Endodermal cell (in vitro differentiated cells): ENCODE measurements around the gene FEZ2. TPM values are rescaled to one million over a fixed set of nuclear protein-coding genes. Genes with fewer than 3 reads are reported as not detected.

Source experiments
- DNase-seq: peaks from one replicate; pipeline ENCODE4 v3.0.0-alpha.2; 2017
- H3K27ac ChIP-seq: 2 replicates; pipeline ENCODE4 v1.5.1; 2013; ENCODE audit warnings: mild to moderate bottlenecking, low read depth, low read length, moderate library complexity
- H3K27me3 ChIP-seq: 2 replicates; pipeline ENCODE4 v1.6.1; 2013; ENCODE audit warnings: mild to moderate bottlenecking, low read length, moderate library complexity; ENCODE audit not compliant: insufficient read depth, control insufficient read depth, poor library complexity, severe bottlenecking
- H3K36me3 ChIP-seq: 2 replicates; pipeline ENCODE4 v1.7.0; 2013; ENCODE audit warnings: mild to moderate bottlenecking, low read length, moderate library complexity; ENCODE audit not compliant: control insufficient read depth, insufficient read depth
- H3K4me1 ChIP-seq: one replicate; pipeline ENCODE4 v1.7.0; 2013; ENCODE audit warnings: low read length; ENCODE audit not compliant: control insufficient read depth, insufficient read depth
- H3K4me3 ChIP-seq: 2 replicates; pipeline ENCODE4 v1.5.1; 2013; ENCODE audit warnings: mild to moderate bottlenecking, low read length, moderate library complexity
- H3K9ac ChIP-seq: 2 replicates; pipeline ENCODE4 v1.6.1; 2013; ENCODE audit warnings: mild to moderate bottlenecking, low read length, moderate library complexity; ENCODE audit not compliant: poor library complexity, severe bottlenecking; ENCODE audit errors: extremely low read depth
- H3K9me3 ChIP-seq: 2 replicates; pipeline ENCODE4 v1.6.1; 2013; ENCODE audit warnings: mild to moderate bottlenecking, low read length, moderate library complexity; ENCODE audit not compliant: control insufficient read depth
- H3K27ac Mint-ChIP-seq: 2 replicates; pipeline ENCODE4 v1.8.0; 2020; ENCODE audit warnings: mixed read lengths
- H3K27me3 Mint-ChIP-seq: 2 replicates; pipeline ENCODE4 v1.8.0; 2021; ENCODE audit warnings: mild to moderate bottlenecking, mixed read lengths; ENCODE audit not compliant: insufficient read depth
- H3K36me3 Mint-ChIP-seq: 2 replicates; pipeline ENCODE4 v1.8.0; 2020; ENCODE audit warnings: low read depth, mixed read lengths
- H3K4me1 Mint-ChIP-seq: 2 replicates; pipeline ENCODE4 v1.8.0; 2020; ENCODE audit warnings: mixed read lengths
- H3K4me3 Mint-ChIP-seq: 2 replicates; pipeline ENCODE4 v1.8.0; 2020; ENCODE audit warnings: mild to moderate bottlenecking, moderate library complexity, mixed read lengths
- H3K9me3 Mint-ChIP-seq: 2 replicates; pipeline ENCODE4 v1.8.0; 2020; ENCODE audit warnings: mild to moderate bottlenecking, mixed read lengths
- WGBS, 2 experiments: methylation state at CpG; one replicate each; pipeline versions ENCODE4 v1.1.5 to v1.1.7; 2013; ENCODE audit warnings: missing lambda C conversion rate in 2 of 2, mixed read lengths in 1 of 2; ENCODE audit not compliant: insufficient coverage in 1 of 2, insufficient read length in 1 of 2; 5-methylcytosine and 5-hydroxymethylcytosine counted together
- total RNA-seq, 2 donors: library from RNA; stranded (reverse); fragmentation: NEBNext Ultra II Directional in 1 of 2; extraction: Animal tissue kit (Norgen Biotek cat#: 25700) in 1 of 2; gene quantifications; 2 replicates in 1 of 2; 3 replicates in 1 of 2; pipeline ENCODE4 v1.2.1, GENCODE V29; 2021
- TF ChIP-seq, protein P1 (sequence below): fragments of 200-600 bp; sonication (generic); conservative IDR thresholded peaks from 2 replicates; pipeline ENCODE4 v1.5.0; 2021; ENCODE audit warnings: antibody characterized with exemption, mild to moderate bottlenecking

Gene FEZ2
- total RNA-seq, 2 donors from 2014 or later, result 30.0 to 37.3 TPM

DNA sequence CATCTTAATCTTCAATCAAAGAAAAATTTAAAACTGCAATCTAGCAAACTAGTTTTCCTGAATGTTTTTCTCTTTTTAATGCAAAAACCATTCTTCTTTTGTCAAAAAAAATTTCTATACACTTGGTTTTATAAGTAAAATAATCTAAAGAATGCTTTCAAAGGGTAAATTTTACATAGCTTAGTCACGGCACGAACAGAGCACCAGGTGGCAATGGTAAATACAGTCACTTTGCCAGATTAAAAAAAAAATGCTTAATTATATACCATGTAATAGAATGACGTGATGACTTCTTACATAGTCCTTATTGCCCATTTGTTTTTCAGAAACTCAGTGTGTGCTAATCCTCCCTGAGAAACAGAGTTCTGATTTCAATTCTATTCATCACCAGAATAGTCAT lies 10.4 kb downstream of the FEZ2 start:
- no peak overlapping the region for H3K4me3 Mint-ChIP-seq
- WGBS, 2 experiments, result 92 to 100% methylated on average over 1 to 3 of the region's 3 CpGs

DNA sequence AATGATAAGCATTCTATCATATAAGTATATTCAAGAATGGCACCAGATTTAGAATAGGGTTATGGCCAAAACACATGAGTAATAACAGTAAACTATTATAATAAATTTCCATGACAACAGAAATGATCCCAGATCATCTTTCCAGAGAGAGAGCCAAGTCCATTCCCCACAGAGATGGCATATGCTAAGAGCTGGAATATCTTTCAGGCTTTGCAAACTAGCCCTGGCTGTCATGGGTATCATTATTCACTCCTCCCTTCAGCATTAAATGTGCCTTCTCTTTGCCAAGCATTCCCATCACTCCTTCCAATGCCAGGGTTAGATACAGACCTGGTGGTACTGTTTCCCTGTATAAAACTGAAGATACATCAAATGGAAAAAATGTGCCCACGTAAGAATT lies 10.9 kb downstream of the FEZ2 start:
- Histone ChIP-seq H3K4me1 (no peaks in the 10 kb centered on the region), H3K36me3 (peaks cover 66% of the 10 kb centered on the region), H3K9ac (no peak overlapping the region), H3K27me3 (no peaks in the 10 kb centered on the region), H3K27ac (no peak overlapping the region), H3K4me3 (no peak overlapping the region), H3K9me3 (no peaks in the 10 kb centered on the region)
- peaks cover 63% of the 10 kb centered on the region for H3K36me3 Mint-ChIP-seq
- DNase-seq, result no peak
- H3K4me1 Mint-ChIP-seq, result no peaks in the 10 kb centered on the region
- H3K9me3 Mint-ChIP-seq, result no peaks in the 10 kb centered on the region
- no peak overlapping the region for H3K27ac Mint-ChIP-seq
- no peaks in the 10 kb centered on the region for H3K27me3 Mint-ChIP-seq
- TF ChIP-seq, protein P1, sequence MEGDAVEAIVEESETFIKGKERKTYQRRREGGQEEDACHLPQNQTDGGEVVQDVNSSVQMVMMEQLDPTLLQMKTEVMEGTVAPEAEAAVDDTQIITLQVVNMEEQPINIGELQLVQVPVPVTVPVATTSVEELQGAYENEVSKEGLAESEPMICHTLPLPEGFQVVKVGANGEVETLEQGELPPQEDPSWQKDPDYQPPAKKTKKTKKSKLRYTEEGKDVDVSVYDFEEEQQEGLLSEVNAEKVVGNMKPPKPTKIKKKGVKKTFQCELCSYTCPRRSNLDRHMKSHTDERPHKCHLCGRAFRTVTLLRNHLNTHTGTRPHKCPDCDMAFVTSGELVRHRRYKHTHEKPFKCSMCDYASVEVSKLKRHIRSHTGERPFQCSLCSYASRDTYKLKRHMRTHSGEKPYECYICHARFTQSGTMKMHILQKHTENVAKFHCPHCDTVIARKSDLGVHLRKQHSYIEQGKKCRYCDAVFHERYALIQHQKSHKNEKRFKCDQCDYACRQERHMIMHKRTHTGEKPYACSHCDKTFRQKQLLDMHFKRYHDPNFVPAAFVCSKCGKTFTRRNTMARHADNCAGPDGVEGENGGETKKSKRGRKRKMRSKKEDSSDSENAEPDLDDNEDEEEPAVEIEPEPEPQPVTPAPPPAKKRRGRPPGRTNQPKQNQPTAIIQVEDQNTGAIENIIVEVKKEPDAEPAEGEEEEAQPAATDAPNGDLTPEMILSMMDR, result no peak
- H3K4me3 Mint-ChIP-seq, result no peak overlapping the region
- WGBS, 2 experiments, result 97 to 100% methylated on average over 1 of the region's 1 CpG

More for the DNA sequence above, 10.4 kb downstream of the FEZ2 start:
- Histone ChIP-seq H3K4me1 (no peaks in the 10 kb centered on the region), H3K27ac (no peak overlapping the region), H3K36me3 (peaks cover 61% of the 10 kb centered on the region), H3K27me3 (no peaks in the 10 kb centered on the region), H3K4me3 (no peak overlapping the region), H3K9me3 (no peaks in the 10 kb centered on the region), H3K9ac (no peak overlapping the region)
- Mint-ChIP-seq H3K27ac (no peak overlapping the region), H3K36me3 (peaks cover 58% of the 10 kb centered on the region), H3K27me3 (no peaks in the 10 kb centered on the region), H3K4me1 (no peaks in the 10 kb centered on the region), H3K9me3 (no peaks in the 10 kb centered on the region)
- DNase-seq, result no peak
- TF ChIP-seq, protein P1, result no peak

DNA sequence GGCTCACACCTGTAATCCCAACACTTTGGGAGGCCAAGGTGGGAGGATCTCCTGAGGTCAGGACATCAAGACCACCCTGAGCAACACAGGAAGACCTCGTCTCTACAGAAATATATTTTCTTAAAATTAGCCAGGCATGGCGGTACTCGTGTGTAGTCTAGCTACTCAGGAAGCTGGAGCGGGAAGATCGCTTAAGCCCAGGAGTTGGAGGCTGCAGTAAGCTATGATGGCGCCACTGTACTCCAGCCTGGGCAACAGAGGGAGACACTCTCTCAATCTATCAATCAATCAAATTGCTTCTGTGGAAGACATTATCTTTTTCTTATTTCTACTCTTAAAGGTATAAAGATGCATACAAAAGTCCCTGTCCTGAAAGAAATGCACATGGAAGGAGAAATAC lies 11.3 kb downstream of the FEZ2 start:
- H3K4me3 Mint-ChIP-seq, result no peak overlapping the region
- no peak overlapping the region for H3K9ac ChIP-seq
- H3K4me1 ChIP-seq, result no peaks in the 10 kb centered on the region
- H3K4me1 Mint-ChIP-seq, result no peaks in the 10 kb centered on the region
- TF ChIP-seq, protein P1, result no peak
- H3K36me3 ChIP-seq, result peaks cover 70% of the 10 kb centered on the region
- no peaks in the 10 kb centered on the region for H3K27me3 ChIP-seq
- no peaks in the 10 kb centered on the region for H3K9me3 Mint-ChIP-seq
- WGBS, 2 experiments, result 96 to 97% methylated on average over 6 of the region's 6 CpGs
- H3K36me3 Mint-ChIP-seq, result peaks cover 65% of the 10 kb centered on the region
- no peaks in the 10 kb centered on the region for H3K9me3 ChIP-seq
- no peaks in the 10 kb centered on the region for H3K27me3 Mint-ChIP-seq
- no peak overlapping the region for H3K4me3 ChIP-seq
- no peak overlapping the region for H3K27ac Mint-ChIP-seq
- DNase-seq, result no peak
- no peak overlapping the region for H3K27ac ChIP-seq
